Lower leg skin (tissue), 4 donors: Measurements from ENCODE around the gene PANX3. TPM values are rescaled to one million over a fixed set of nuclear protein-coding genes. Genes with fewer than 3 reads are reported as not detected.
A peak's percentile ranks its signal among the peaks of the same experiment; 100 is the strongest.

Experiments
- DNase-seq, 2 donors: peaks; one replicate each; pipeline ENCODE4 v3.0.0-alpha.2; 2019; ENCODE audit warnings: low spot score in 2 of 2
- H3K4me3 ChIP-seq: fragments of 200-600 bp; sonication (generic); 2 replicates; pipeline ENCODE4 v1.5.1; 2017; ENCODE audit warnings: mild to moderate bottlenecking, low read depth; ENCODE audit not compliant: poor library complexity, severe bottlenecking
- POLR2A ChIP-seq, 2 donors: fragments of 450-650 bp; IDR thresholded peaks; one replicate each; pipeline ENCODE4 v1.6.1; 2016 to 2017; ENCODE audit warnings: antibody characterized with exemption in 2 of 2, mild to moderate bottlenecking in 1 of 2, moderate library complexity in 1 of 2
- whole genome bisulfite sequencing, 2 donors: methylation state at CpG; one replicate each; pipeline ENCODE4 v1.1.5; 2018; 5-methylcytosine and 5-hydroxymethylcytosine counted together
- intact Hi-C: fragments of 100-400 bp; cut with DNase I; formaldehyde crosslinking; loops from one replicate; pipeline ENCODE4 v1.15.0; 2023; ENCODE audit warnings: low total_unique reads
- total RNA-seq, 4 donors: library from RNA; depleted of rRNA; stranded (reverse); fragments of >200 nt; gene quantifications; one replicate each; pipeline ENCODE4 v1.1.0, GENCODE V29; 2016
- TF ChIP-seq, protein P1 (sequence below), 3 donors: fragments of 450-650 bp; IDR thresholded peaks; one replicate each; pipeline ENCODE4 v1.5.1; 2016; ENCODE audit warnings: antibody characterized with exemption in 3 of 3, mild to moderate bottlenecking in 3 of 3, moderate library complexity in 2 of 3

The PANX3 gene
- total RNA-seq, 4 donors from 2014 or later: not detected

DNA sequence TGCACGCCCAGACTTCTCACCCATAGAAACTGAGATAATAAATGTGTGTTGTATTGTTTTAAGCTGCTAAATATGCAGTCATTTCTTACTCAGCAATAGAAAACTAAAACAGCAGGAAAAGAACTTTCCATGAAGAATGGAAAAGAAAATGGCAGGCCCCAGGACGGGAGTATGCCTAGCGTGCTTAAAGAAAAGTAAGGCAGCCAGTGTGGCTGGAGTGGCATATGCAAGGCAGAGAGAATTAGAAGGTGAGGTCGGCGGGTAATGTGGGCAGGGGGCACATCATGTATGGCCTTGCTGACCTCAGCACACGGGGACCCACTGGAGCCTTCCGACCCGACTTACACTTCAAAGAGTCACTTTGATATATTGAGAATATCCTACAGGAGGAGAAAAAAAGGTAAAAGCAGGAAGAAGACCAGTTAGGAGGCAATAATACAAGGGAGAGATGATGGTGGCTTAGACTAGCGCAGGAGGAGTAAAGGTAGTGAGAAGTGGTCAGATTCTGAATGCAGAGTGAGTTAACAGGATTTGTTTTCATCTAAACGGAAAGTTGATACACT is 31.9 kb downstream of the PANX3 start:
- no peak overlapping the region for H3K4me3 ChIP-seq
- WGBS, 2 donors: 87 to 92% methylated on average over 10 of the region's 10 CpGs
- DNase-seq: no peak
- TF ChIP-seq, protein P1, sequence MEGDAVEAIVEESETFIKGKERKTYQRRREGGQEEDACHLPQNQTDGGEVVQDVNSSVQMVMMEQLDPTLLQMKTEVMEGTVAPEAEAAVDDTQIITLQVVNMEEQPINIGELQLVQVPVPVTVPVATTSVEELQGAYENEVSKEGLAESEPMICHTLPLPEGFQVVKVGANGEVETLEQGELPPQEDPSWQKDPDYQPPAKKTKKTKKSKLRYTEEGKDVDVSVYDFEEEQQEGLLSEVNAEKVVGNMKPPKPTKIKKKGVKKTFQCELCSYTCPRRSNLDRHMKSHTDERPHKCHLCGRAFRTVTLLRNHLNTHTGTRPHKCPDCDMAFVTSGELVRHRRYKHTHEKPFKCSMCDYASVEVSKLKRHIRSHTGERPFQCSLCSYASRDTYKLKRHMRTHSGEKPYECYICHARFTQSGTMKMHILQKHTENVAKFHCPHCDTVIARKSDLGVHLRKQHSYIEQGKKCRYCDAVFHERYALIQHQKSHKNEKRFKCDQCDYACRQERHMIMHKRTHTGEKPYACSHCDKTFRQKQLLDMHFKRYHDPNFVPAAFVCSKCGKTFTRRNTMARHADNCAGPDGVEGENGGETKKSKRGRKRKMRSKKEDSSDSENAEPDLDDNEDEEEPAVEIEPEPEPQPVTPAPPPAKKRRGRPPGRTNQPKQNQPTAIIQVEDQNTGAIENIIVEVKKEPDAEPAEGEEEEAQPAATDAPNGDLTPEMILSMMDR (IDR thresholded peaks at IDR 0.05): no peak
- TF ChIP-seq POLR2A (IDR thresholded peaks at IDR 0.05): no peak
- intact Hi-C loops: no loop called here

DNA sequence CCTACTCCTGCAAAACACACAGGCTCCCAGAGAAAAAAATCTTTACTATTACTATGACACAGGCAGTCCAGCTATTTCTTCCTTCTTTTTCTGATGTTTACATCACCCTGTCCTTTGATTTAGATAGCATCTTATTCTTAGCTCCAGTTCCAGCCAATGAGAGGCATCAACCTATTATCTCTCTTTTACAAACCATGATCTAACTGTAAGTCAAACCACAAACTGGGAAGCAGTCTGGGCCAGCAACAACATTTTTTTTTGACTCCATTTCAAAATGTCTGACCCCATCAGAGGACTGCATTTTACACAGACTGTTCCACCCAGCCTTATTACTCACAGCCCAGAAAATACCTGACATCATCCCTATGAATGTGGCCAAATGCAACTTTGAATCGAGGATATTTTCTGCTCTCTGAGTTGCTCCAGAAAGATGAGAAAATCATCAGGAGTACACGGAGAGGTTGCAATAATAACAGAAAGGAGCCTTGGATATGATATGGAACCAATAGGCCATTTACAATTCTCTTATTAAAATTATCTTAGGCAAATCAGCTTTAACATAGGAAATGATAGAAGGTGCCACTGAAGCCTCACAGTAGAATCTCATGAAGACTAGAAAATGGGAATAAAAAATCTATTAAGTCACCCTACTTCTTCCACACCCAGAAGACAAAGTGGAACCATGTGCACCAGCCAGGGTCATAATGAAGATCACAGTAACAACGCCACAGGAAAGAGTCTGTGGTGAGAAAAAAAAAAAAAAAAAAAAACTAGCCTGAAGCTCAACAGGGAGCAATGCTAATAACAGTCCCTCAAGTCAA is 32.6 kb downstream of the PANX3 start:
- H3K4me3 ChIP-seq: no peak overlapping the region
- TF ChIP-seq POLR2A (IDR thresholded peaks at IDR 0.05): no peak
- TF ChIP-seq, protein P1 (IDR thresholded peaks at IDR 0.05): no peak
- intact Hi-C loops: no loop called here
- DNase-seq: no peak
- 22 to 45% methylated on average over 3 of the region's 3 CpGs for WGBS, 2 donors

DNA sequence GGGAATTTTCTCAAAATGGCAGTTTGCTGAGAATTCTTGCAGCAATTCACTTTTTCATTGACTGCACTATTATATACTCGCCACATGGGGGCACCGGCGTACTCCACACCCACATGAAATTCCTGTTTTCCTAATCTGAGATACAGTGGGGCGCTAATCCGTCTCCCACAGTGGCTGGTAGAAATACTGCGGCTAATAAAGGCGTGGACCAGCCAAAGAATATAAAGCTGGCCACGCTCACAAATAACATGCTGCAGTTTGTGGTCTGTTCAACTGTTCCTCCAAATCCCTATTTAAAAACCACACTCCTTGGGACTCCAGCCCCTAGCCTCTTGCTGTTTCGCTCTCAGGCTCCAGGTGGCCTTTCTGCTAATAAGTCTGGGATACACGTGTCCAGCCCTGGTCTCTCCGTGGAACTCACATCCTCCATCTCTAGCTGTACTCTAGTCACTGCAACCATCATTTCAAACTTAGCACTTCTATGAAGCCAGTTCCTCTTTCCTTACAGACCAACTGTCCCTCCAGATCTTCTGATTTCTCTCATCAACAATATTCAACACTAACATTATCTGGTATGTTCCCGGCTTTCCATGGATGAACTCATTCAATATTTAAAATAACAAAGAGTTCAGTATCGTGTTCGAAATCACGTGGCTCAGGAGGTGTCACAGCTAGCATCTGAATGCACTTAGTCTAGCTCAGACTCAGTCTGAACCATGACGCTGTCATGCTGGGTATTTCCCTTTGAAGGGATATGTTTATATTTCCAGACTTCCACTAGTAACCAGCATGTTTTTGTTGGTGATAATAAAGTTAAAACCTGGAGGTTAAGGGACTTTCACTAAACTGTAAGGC is 33.4 kb downstream of the PANX3 start:
- 21 to 22% methylated on average over 16 of the region's 16 CpGs for WGBS, 2 donors
- intact Hi-C loops: no loop called here
- no peak overlapping the region for H3K4me3 ChIP-seq
- peak; percentile 41 to 89 for DNase-seq
- TF ChIP-seq, protein P1 (IDR thresholded peaks at IDR 0.05): peak in 1 of 3 donors; percentile 8
- no peak for TF ChIP-seq POLR2A (IDR thresholded peaks at IDR 0.05)

DNA sequence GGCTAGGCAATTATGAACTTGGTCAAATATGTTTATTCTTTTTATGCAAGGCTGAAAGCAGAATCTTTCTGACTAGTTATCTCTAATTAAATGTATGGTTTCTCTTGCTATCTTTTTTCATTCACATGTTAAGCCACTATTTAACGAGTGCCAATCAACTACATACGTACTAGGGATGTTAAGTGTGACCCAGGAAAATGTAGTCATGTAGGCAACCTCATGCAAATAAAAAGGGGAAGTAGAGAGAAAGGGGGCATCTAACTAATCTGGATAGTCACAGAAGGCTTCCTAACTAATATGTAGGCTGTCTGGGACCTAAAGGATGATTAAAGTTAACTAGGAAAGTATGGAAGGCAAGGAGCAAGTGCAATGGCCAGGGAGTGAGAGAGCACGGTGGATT is 34.9 kb downstream of the PANX3 start:
- DNase-seq: no peak
- H3K4me3 ChIP-seq: no peak overlapping the region
- WGBS, 2 donors: 79 to 81% methylated on average over 3 of the region's 3 CpGs
- TF ChIP-seq POLR2A (IDR thresholded peaks at IDR 0.05): no peak
- TF ChIP-seq, protein P1 (IDR thresholded peaks at IDR 0.05): no peak
- intact Hi-C loops: no loop called here

DNA sequence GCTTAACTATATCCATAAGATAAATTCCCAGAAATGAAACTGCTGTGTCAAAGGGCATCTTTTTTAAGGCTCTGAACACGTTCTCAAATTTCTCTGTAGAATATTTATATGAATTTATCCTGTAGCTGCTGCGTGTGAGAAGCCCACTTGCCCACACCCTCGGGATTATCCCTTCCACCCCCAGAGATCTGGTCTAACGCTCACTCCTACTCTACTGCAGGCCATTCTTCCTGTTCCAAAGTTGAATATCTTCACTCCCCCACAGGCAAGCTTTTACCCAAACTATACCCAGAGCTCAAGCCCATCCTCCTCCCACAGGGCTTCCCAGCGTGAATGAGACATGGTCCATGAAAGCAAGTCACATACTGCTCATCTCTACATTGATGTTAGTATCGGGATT is 37.4 kb downstream of the PANX3 start:
- intact Hi-C loops: no loop called here
- 79 to 82% methylated on average over 6 of the region's 6 CpGs for WGBS, 2 donors
- H3K4me3 ChIP-seq: no peak overlapping the region
- TF ChIP-seq, protein P1 (IDR thresholded peaks at IDR 0.05): no peak
- DNase-seq: no peak
